ENCODE measurements around the gene BHLHE40.

GRCh38 chr3:4986175-4986781 lies 7.0 kb downstream of the BHLHE40 start:
- TF ChIP-seq CTCF (IDR thresholded peaks at IDR 0.05; ENCODE audit: low read length): no peak
- no peak for TF ChIP-seq EZH2 (optimal IDR thresholded peaks at IDR 0.05; ENCODE audit: low read depth, low read length)
- no peak for TF ChIP-seq EZH2phosphoT487 (IDR thresholded peaks at IDR 0.05; ENCODE audit: low read length)
